H1 (cell line): ENCODE measurements around the gene ATP2A3. TPM values are rescaled to one million over a fixed set of nuclear protein-coding genes. Genes with fewer than 3 reads are reported as not detected.

ENCODE experiments used
- CREB1 ChIP-seq: IDR thresholded peaks from 2 replicates; pipeline ENCODE4 v1.6.1; 2012; ENCODE audit warnings: inconsistent platforms
- RAD21 ChIP-seq, 2 experiments: IDR thresholded peaks in 1 of 2; conservative IDR thresholded peaks in 1 of 2; 2 replicates each; pipeline ENCODE4 v1.6.1; 2011; ENCODE audit warnings: low read depth in 2 of 2, low read length in 2 of 2, improper control_type of control experiment in 1 of 2, inconsistent platforms in 1 of 2, mild to moderate bottlenecking in 1 of 2, moderate library complexity in 1 of 2
- SAP30 ChIP-seq: fragments of 300-600 bp; sonication (generic); IDR thresholded peaks from 2 replicates; pipeline ENCODE4 v1.7.1; 2012; ENCODE audit warnings: low read length, moderate library complexity, mild to moderate bottlenecking, inconsistent platforms; ENCODE audit not compliant: insufficient read depth, insufficient replicate concordance
- polyA plus RNA-seq, 7 experiments: library from polyadenylated mRNA; depleted of rRNA in 3 of 7; stranded (reverse) in 5 of 7; unstranded in 2 of 7; fragments of >200 nt in 5 of 7; fragments of 200-250 nt in 2 of 7; gene quantifications; 1 replicate in 5 of 7; 2 replicates in 1 of 7; 4 replicates in 1 of 7; pipeline versions ENCODE4 v1.2.1 to v1.2.3, GENCODE V29; 2011 to 2013; ENCODE audit warnings: missing spikeins in 2 of 7, mixed read lengths in 2 of 7
- total RNA-seq: library from RNA; stranded (reverse); fragmentation: NEBNext Ultra II Directional; extraction: Animal tissue kit (Norgen Biotek cat#: 25700); gene quantifications from 2 replicates; pipeline ENCODE4 v1.2.1, GENCODE V29; 2021
- TF ChIP-seq, protein P1 (sequence below): fragments of 300-600 bp; sonication (generic); IDR thresholded peaks from 2 replicates; pipeline ENCODE4 v1.7.1; 2012; ENCODE audit warnings: low read length, moderate library complexity, mild to moderate bottlenecking, inconsistent platforms; ENCODE audit not compliant: insufficient replicate concordance

Gene ATP2A3
- total and polyA plus RNA-seq, 2 of the 8 experiments (the other 6 are each of a cell fraction or from before 2014, with no cell fraction given): 18.4 to 32.5 TPM

- TF ChIP-seq, protein P1, sequence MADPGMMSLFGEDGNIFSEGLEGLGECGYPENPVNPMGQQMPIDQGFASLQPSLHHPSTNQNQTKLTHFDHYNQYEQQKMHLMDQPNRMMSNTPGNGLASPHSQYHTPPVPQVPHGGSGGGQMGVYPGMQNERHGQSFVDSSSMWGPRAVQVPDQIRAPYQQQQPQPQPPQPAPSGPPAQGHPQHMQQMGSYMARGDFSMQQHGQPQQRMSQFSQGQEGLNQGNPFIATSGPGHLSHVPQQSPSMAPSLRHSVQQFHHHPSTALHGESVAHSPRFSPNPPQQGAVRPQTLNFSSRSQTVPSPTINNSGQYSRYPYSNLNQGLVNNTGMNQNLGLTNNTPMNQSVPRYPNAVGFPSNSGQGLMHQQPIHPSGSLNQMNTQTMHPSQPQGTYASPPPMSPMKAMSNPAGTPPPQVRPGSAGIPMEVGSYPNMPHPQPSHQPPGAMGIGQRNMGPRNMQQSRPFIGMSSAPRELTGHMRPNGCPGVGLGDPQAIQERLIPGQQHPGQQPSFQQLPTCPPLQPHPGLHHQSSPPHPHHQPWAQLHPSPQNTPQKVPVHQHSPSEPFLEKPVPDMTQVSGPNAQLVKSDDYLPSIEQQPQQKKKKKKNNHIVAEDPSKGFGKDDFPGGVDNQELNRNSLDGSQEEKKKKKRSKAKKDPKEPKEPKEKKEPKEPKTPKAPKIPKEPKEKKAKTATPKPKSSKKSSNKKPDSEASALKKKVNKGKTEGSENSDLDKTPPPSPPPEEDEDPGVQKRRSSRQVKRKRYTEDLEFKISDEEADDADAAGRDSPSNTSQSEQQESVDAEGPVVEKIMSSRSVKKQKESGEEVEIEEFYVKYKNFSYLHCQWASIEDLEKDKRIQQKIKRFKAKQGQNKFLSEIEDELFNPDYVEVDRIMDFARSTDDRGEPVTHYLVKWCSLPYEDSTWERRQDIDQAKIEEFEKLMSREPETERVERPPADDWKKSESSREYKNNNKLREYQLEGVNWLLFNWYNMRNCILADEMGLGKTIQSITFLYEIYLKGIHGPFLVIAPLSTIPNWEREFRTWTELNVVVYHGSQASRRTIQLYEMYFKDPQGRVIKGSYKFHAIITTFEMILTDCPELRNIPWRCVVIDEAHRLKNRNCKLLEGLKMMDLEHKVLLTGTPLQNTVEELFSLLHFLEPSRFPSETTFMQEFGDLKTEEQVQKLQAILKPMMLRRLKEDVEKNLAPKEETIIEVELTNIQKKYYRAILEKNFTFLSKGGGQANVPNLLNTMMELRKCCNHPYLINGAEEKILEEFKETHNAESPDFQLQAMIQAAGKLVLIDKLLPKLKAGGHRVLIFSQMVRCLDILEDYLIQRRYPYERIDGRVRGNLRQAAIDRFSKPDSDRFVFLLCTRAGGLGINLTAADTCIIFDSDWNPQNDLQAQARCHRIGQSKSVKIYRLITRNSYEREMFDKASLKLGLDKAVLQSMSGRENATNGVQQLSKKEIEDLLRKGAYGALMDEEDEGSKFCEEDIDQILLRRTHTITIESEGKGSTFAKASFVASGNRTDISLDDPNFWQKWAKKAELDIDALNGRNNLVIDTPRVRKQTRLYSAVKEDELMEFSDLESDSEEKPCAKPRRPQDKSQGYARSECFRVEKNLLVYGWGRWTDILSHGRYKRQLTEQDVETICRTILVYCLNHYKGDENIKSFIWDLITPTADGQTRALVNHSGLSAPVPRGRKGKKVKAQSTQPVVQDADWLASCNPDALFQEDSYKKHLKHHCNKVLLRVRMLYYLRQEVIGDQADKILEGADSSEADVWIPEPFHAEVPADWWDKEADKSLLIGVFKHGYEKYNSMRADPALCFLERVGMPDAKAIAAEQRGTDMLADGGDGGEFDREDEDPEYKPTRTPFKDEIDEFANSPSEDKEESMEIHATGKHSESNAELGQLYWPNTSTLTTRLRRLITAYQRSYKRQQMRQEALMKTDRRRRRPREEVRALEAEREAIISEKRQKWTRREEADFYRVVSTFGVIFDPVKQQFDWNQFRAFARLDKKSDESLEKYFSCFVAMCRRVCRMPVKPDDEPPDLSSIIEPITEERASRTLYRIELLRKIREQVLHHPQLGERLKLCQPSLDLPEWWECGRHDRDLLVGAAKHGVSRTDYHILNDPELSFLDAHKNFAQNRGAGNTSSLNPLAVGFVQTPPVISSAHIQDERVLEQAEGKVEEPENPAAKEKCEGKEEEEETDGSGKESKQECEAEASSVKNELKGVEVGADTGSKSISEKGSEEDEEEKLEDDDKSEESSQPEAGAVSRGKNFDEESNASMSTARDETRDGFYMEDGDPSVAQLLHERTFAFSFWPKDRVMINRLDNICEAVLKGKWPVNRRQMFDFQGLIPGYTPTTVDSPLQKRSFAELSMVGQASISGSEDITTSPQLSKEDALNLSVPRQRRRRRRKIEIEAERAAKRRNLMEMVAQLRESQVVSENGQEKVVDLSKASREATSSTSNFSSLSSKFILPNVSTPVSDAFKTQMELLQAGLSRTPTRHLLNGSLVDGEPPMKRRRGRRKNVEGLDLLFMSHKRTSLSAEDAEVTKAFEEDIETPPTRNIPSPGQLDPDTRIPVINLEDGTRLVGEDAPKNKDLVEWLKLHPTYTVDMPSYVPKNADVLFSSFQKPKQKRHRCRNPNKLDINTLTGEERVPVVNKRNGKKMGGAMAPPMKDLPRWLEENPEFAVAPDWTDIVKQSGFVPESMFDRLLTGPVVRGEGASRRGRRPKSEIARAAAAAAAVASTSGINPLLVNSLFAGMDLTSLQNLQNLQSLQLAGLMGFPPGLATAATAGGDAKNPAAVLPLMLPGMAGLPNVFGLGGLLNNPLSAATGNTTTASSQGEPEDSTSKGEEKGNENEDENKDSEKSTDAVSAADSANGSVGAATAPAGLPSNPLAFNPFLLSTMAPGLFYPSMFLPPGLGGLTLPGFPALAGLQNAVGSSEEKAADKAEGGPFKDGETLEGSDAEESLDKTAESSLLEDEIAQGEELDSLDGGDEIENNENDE: no peak
- TF ChIP-seq RAD21 (IDR thresholded peaks at IDR 0.05 in 1 of 2, conservative IDR thresholded peaks at IDR 0.05 in 1 of 2; ENCODE audit: low read depth in 2 of 2, low read length in 2 of 2) (no peak), CREB1 (no peak), SAP30 (no peak)
These were observed 3.5 kb downstream of the ATP2A3 start (continued) for GRCh38 chr17:3960764-3961163.
